ENCODE data around the gene B3GNT4. TPM values are rescaled to one million over a fixed set of nuclear protein-coding genes. Genes with fewer than 3 reads are reported as not detected.

The B3GNT4 gene
- total and polyA plus RNA-seq, 2 of the 8 experiments (the other 6 are each of a cell fraction or from before 2014, with no cell fraction given): 1.1 to 1.4 TPM

GRCh38 chr12:122225683-122226365 lies 22.3 kb downstream of the B3GNT4 start, which contains the start of gene DIABLO (continued):
- TF ChIP-seq ATF2 (IDR thresholded peaks at IDR 0.05; ENCODE audit: low read length) (no peak), CBX5 (IDR thresholded peaks at IDR 0.05; ENCODE audit: low read depth, low read length) (no peak), SIN3A (conservative IDR thresholded peaks at IDR 0.05 in 1 of 2, IDR thresholded peaks at IDR 0.05 in 1 of 2; ENCODE audit: low read depth in 1 of 2, low read length in 2 of 2) (peak; percentile 27 to 74; a peak in 1 of 4 replicates), PHF8 (conservative IDR thresholded peaks at IDR 0.05; ENCODE audit: low read depth, low read length) (peak; percentile 99), POLR2A (IDR thresholded peaks at IDR 0.05; ENCODE audit: control extremely low read depth in 1 of 2, low read depth in 2 of 2, low read length in 2 of 2) (peak; percentile 96 to 97)

Data from H1 (cell line).